ENCODE data around the gene EFNA5. TPM values are rescaled to one million over a fixed set of nuclear protein-coding genes. Genes with fewer than 3 reads are reported as not detected.

Gene EFNA5
- total and polyA plus RNA-seq, 2 experiments from 2014 or later = 8.5 to 18.8 TPM

GRCh38 chr5:107443897-107444296 is 226.8 kb downstream of the EFNA5 start:
- Histone ChIP-seq H3K4me1 (ENCODE audit: insufficient read depth) (no peaks in the 10 kb centered on the region), H3K79me2 (peaks cover 24% of the 10 kb centered on the region), H3K27me3 (no peaks in the 10 kb centered on the region), H4K20me1 (ENCODE audit: insufficient read depth, poor library complexity, severe bottlenecking) (no peaks in the 10 kb centered on the region), H3K36me3 (replicated peaks; ENCODE audit: insufficient read depth, low read depth) (no peaks in the 10 kb centered on the region), H2AFZ (no peak overlapping the region), H3K9me3 (ENCODE audit: low read depth) (no peaks in the 10 kb centered on the region), H3K9me2 (replicated peaks; ENCODE audit: insufficient read depth) (no peaks in the 10 kb centered on the region), H3K27ac (no peak overlapping the region), H3K4me2 (no peak overlapping the region), H3K4me3 (no peak overlapping the region)
- DNase-seq (ENCODE audit: low spot score) = no peak
- WGBS (ENCODE audit: low lambda C conversion rate, missing lambda C conversion rate) = 99% methylated on average over 3 of the region's 3 CpGs
- TF ChIP-seq EZH2 (IDR thresholded peaks at IDR 0.05; ENCODE audit: borderline replicate concordance) = no peak

- no peak overlapping the region for H2AFZ ChIP-seq
- H3K4me1 ChIP-seq (ENCODE audit: insufficient read depth) = no peaks in the 10 kb centered on the region
- no peaks in the 10 kb centered on the region for H3K9me2 ChIP-seq (replicated peaks; ENCODE audit: insufficient read depth)
- H3K4me3 ChIP-seq = no peak overlapping the region
- 81% methylated on average over 2 of the region's 2 CpGs for WGBS (ENCODE audit: low lambda C conversion rate, missing lambda C conversion rate)
- no peaks in the 10 kb centered on the region for H3K27me3 ChIP-seq
- no peak overlapping the region for H3K27ac ChIP-seq
- no peaks in the 10 kb centered on the region for H3K9me3 ChIP-seq (ENCODE audit: low read depth)
- peaks cover 11% of the 10 kb centered on the region for H3K79me2 ChIP-seq
- H3K36me3 ChIP-seq (replicated peaks; ENCODE audit: insufficient read depth, low read depth) = no peaks in the 10 kb centered on the region
- no peak for DNase-seq (ENCODE audit: low spot score)
- H4K20me1 ChIP-seq (ENCODE audit: insufficient read depth, poor library complexity, severe bottlenecking) = no peaks in the 10 kb centered on the region
- no peak overlapping the region for H3K4me2 ChIP-seq
- TF ChIP-seq, protein P1, sequence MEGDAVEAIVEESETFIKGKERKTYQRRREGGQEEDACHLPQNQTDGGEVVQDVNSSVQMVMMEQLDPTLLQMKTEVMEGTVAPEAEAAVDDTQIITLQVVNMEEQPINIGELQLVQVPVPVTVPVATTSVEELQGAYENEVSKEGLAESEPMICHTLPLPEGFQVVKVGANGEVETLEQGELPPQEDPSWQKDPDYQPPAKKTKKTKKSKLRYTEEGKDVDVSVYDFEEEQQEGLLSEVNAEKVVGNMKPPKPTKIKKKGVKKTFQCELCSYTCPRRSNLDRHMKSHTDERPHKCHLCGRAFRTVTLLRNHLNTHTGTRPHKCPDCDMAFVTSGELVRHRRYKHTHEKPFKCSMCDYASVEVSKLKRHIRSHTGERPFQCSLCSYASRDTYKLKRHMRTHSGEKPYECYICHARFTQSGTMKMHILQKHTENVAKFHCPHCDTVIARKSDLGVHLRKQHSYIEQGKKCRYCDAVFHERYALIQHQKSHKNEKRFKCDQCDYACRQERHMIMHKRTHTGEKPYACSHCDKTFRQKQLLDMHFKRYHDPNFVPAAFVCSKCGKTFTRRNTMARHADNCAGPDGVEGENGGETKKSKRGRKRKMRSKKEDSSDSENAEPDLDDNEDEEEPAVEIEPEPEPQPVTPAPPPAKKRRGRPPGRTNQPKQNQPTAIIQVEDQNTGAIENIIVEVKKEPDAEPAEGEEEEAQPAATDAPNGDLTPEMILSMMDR (IDR thresholded peaks at IDR 0.05; ENCODE audit: poor library complexity) = no peak
- TF ChIP-seq EZH2phosphoT487 (IDR thresholded peaks at IDR 0.05; ENCODE audit: low read depth, severe bottlenecking, unreplicated experiment) (no peak), EZH2 (IDR thresholded peaks at IDR 0.05; ENCODE audit: borderline replicate concordance) (no peak)
Measured at GRCh38 chr5:107442452-107442851, 228.3 kb downstream of the EFNA5 start.

DNA sequence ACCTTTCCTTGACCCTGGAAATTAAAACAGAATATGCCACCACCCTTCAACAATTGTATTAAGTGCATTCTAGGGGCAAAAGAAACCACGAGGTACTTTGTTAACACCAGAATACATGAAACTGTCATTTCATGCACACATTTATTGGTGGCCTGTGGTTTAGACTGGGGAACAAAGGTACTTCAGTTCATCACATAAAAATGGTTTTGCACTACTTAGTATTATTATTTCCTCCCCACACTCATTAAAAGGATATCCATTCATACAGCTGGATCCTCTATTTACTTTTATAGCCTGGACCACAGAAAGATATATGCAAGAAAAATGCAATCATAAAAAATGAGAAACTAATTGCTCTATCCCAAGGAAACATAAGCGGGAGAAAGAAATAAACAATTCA is 230.9 kb downstream of the EFNA5 start:
- 89% methylated on average over 2 of the region's 2 CpGs for WGBS (ENCODE audit: low lambda C conversion rate, missing lambda C conversion rate)
- Histone ChIP-seq H3K9me3 (ENCODE audit: low read depth) (no peaks in the 10 kb centered on the region), H3K4me2 (no peak overlapping the region), H3K27ac (no peak overlapping the region), H3K4me1 (ENCODE audit: insufficient read depth) (peaks cover 6% of the 10 kb centered on the region), H3K9me2 (replicated peaks; ENCODE audit: insufficient read depth) (no peaks in the 10 kb centered on the region), H2AFZ (no peak overlapping the region), H4K20me1 (ENCODE audit: insufficient read depth, poor library complexity, severe bottlenecking) (no peaks in the 10 kb centered on the region), H3K27me3 (no peaks in the 10 kb centered on the region), H3K79me2 (peaks cover 14% of the 10 kb centered on the region), H3K36me3 (replicated peaks; ENCODE audit: insufficient read depth, low read depth) (no peaks in the 10 kb centered on the region), H3K4me3 (no peak overlapping the region)
- no peak for TF ChIP-seq EZH2 (IDR thresholded peaks at IDR 0.05; ENCODE audit: borderline replicate concordance)
- TF ChIP-seq, protein P1 (IDR thresholded peaks at IDR 0.05; ENCODE audit: poor library complexity) = no peak
- no peak for TF ChIP-seq EZH2phosphoT487 (IDR thresholded peaks at IDR 0.05; ENCODE audit: low read depth, severe bottlenecking, unreplicated experiment)
- DNase-seq (ENCODE audit: low spot score) = no peak

- H3K9me3 ChIP-seq (ENCODE audit: low read depth) = no peaks in the 10 kb centered on the region
- H3K27me3 ChIP-seq = no peaks in the 10 kb centered on the region
- H3K9me2 ChIP-seq (replicated peaks; ENCODE audit: insufficient read depth) = no peaks in the 10 kb centered on the region
- H3K36me3 ChIP-seq (replicated peaks; ENCODE audit: insufficient read depth, low read depth) = no peaks in the 10 kb centered on the region
- 93% methylated on average over 6 of the region's 6 CpGs for WGBS (ENCODE audit: low lambda C conversion rate, missing lambda C conversion rate)
- no peak overlapping the region for H2AFZ ChIP-seq
- H3K27ac ChIP-seq = no peak overlapping the region
- DNase-seq (ENCODE audit: low spot score) = no peak
- H3K4me2 ChIP-seq = no peak overlapping the region
- H3K79me2 ChIP-seq = peaks cover 15% of the 10 kb centered on the region
- peaks cover 6% of the 10 kb centered on the region for H3K4me1 ChIP-seq (ENCODE audit: insufficient read depth)
- H4K20me1 ChIP-seq (ENCODE audit: insufficient read depth, poor library complexity, severe bottlenecking) = no peaks in the 10 kb centered on the region
- H3K4me3 ChIP-seq = no peak overlapping the region
- TF ChIP-seq EZH2 (IDR thresholded peaks at IDR 0.05; ENCODE audit: borderline replicate concordance) = no peak
- TF ChIP-seq EZH2phosphoT487 (IDR thresholded peaks at IDR 0.05; ENCODE audit: low read depth, severe bottlenecking, unreplicated experiment) = no peak
- TF ChIP-seq, protein P1 (IDR thresholded peaks at IDR 0.05; ENCODE audit: poor library complexity) = no peak
Measured at GRCh38 chr5:107437986-107438510, 232.7 kb downstream of the EFNA5 start.
